ENCODE data around the gene HES7.

Gene HES7

DNA sequence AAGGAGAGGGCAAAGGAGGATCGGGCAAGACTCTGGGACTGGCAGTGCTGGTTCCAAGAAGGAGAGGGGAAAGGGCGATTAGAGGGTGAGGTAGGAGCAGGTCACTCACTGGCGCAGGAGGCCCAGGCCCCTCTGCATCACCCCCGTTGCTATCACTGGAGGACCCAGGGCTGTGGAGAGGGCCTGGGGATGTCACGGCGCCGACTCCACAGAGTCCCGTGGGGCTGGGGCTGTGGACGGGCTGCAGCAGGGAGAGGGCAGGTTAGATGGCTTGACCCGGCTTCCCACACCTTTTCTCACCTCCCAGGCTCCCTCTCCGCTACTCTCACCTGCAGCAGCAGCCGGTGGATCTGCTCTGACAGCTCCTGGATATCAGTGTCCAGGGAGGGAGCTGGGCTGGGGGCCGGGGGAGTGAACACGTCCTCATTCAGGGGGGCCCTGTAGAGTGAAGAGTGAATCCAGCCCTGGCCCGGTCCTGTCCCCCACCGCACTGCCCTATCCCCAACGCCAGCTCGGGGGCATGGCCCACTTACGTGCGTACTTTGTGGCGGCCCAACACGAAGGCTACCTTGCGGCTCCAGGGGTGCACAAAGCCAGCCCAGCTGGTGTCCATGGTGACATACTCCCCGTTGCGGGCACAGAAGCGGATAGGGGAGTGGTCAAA is 23.4 kb upstream of the HES7 start:
- H3K4me1 ChIP-seq (ENCODE audit: insufficient read depth, low read length) = peaks cover 18% of the 10 kb centered on the region
- no peak overlapping the region for H3K4me3 ChIP-seq (ENCODE audit: low read depth in 1 of 2, low read length in 2 of 2)
- H3K9ac ChIP-seq (ENCODE audit: low read length) = no peak overlapping the region
- H3K9me3 ChIP-seq (ENCODE audit: low read length) = no peaks in the 10 kb centered on the region
- H3K27ac ChIP-seq (ENCODE audit: low read depth, low read length) = no peak overlapping the region
- peaks cover 86% of the 10 kb centered on the region for H3K36me3 ChIP-seq (ENCODE audit: insufficient read depth, low read length)
- H3K27me3 ChIP-seq (ENCODE audit: control insufficient read depth in 1 of 2, insufficient read depth in 2 of 2, low read length in 2 of 2) = no peaks in the 10 kb centered on the region

GRCh38 chr17:8146381-8147140 is 22.7 kb upstream of the HES7 start:
- Histone ChIP-seq H3K9ac (ENCODE audit: low read length) (no peak overlapping the region), H3K4me1 (ENCODE audit: insufficient read depth, low read length) (peaks cover 18% of the 10 kb centered on the region), H3K36me3 (ENCODE audit: insufficient read depth, low read length) (peaks cover 93% of the 10 kb centered on the region)

DNA sequence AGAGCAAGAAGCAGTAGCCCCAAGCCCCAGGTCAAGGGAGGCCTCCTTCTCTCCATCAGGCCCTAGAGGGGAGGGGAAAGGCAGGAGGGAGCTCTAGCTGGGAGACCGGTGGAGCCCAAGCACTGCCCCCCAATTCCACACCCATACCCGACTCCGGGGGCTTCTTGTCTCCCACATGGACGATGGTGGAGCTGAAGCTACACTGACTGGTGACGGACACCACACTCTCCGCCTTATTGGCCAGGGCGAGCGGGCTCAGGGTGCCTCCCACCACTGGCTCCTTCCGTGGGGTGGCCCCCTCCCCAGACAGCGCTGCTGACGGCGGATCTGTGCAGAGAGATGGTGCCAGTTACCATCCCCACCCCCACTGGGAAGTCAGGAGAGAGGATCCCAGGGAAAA is 21.9 kb upstream of the HES7 start:
- Histone ChIP-seq H3K4me3 (ENCODE audit: low read depth in 1 of 2, low read length in 2 of 2) (no peak overlapping the region), H3K4me1 (ENCODE audit: insufficient read depth, low read length) (peaks cover 16% of the 10 kb centered on the region), H3K9ac (ENCODE audit: low read length) (no peak overlapping the region), H3K36me3 (ENCODE audit: insufficient read depth, low read length) (peaks cover 99% of the 10 kb centered on the region), H3K9me3 (ENCODE audit: low read length) (no peaks in the 10 kb centered on the region), H3K27ac (ENCODE audit: low read depth, low read length) (no peak overlapping the region), H3K27me3 (ENCODE audit: control insufficient read depth in 1 of 2, insufficient read depth in 2 of 2, low read length in 2 of 2) (no peaks in the 10 kb centered on the region)

More at GRCh38 chr17:8146381-8147140, 22.7 kb upstream of the HES7 start:
- no peak overlapping the region for H3K27ac ChIP-seq (ENCODE audit: low read depth, low read length)
- H3K4me3 ChIP-seq (ENCODE audit: low read depth in 1 of 2, low read length in 2 of 2) = no peak overlapping the region
- H3K27me3 ChIP-seq (ENCODE audit: control insufficient read depth in 1 of 2, insufficient read depth in 2 of 2, low read length in 2 of 2) = no peaks in the 10 kb centered on the region
- H3K9me3 ChIP-seq (ENCODE audit: low read length) = no peaks in the 10 kb centered on the region

GRCh38 chr17:8144401-8145231 is 20.7 kb upstream of the HES7 start:
- Histone ChIP-seq H3K4me1 (ENCODE audit: insufficient read depth, low read length) (peaks cover 4% of the 10 kb centered on the region), H3K9ac (ENCODE audit: low read length) (no peak overlapping the region), H3K27me3 (ENCODE audit: control insufficient read depth in 1 of 2, insufficient read depth in 2 of 2, low read length in 2 of 2) (no peaks in the 10 kb centered on the region), H3K4me3 (ENCODE audit: low read depth in 1 of 2, low read length in 2 of 2) (no peak overlapping the region), H3K9me3 (ENCODE audit: low read length) (no peaks in the 10 kb centered on the region), H3K36me3 (ENCODE audit: insufficient read depth, low read length) (peaks cover 99% of the 10 kb centered on the region), H3K27ac (ENCODE audit: low read depth, low read length) (no peak overlapping the region)

DNA sequence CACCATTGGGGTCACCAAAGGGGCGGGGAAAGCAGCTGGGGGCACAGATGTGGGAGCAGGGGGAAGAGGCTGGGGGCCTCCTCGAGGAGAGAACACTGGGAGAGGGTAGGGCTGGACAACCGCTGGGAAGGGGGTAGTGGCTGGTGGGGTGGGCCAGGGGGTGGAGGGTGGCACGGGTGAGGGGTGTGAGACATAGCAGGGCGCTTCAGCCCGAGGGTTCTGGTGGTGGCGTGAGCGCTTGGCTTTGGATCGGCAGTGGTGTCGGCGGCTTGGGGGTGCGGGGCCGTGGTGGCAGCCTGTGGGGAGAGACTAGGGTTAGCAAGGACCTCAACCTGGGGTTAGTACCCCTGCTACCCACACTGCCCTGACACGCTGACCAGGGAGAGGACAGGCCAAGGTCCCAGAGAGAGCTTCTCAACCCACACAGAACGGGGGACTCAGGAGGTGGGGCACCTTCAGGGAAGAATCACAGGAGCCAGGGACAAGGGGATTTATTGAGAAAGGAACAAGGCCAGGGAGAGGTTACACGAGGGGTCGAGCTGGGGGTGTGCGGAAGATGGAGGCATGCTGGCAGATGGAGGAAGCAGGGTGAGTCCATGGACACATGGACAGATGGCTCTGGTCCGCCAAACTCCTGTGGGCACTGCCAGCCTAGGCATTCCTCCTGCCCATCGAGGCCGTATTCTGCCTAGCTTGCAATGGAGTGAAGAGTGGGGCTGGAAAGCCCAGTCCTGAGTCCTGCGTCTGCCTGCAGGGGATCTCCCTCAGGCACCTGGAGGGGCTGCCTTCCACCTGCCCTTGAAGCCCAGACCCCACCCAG is 19.9 kb upstream of the HES7 start:
- H3K36me3 ChIP-seq (ENCODE audit: insufficient read depth, low read length) = peaks cover 95% of the 10 kb centered on the region
- no peak overlapping the region for H3K27ac ChIP-seq (ENCODE audit: low read depth, low read length)
- H3K4me1 ChIP-seq (ENCODE audit: insufficient read depth, low read length) = peaks cover 6% of the 10 kb centered on the region
- H3K27me3 ChIP-seq (ENCODE audit: control insufficient read depth in 1 of 2, insufficient read depth in 2 of 2, low read length in 2 of 2) = no peaks in the 10 kb centered on the region
- H3K4me3 ChIP-seq (ENCODE audit: low read depth in 1 of 2, low read length in 2 of 2) = no peak overlapping the region
- H3K9me3 ChIP-seq (ENCODE audit: low read length) = no peaks in the 10 kb centered on the region
- H3K9ac ChIP-seq (ENCODE audit: low read length) = no peak overlapping the region

- Histone ChIP-seq H3K4me3 (ENCODE audit: low read depth in 1 of 2, low read length in 2 of 2) (no peak overlapping the region), H3K4me1 (ENCODE audit: insufficient read depth, low read length) (peaks cover 12% of the 10 kb centered on the region), H3K9ac (ENCODE audit: low read length) (no peak overlapping the region), H3K27ac (ENCODE audit: low read depth, low read length) (no peak overlapping the region), H3K36me3 (ENCODE audit: insufficient read depth, low read length) (peaks cover 87% of the 10 kb centered on the region), H3K9me3 (ENCODE audit: low read length) (no peaks in the 10 kb centered on the region), H3K27me3 (ENCODE audit: control insufficient read depth in 1 of 2, insufficient read depth in 2 of 2, low read length in 2 of 2) (no peaks in the 10 kb centered on the region)
Observed at GRCh38 chr17:8142887-8143580, 19.1 kb upstream of the HES7 start.

DNA sequence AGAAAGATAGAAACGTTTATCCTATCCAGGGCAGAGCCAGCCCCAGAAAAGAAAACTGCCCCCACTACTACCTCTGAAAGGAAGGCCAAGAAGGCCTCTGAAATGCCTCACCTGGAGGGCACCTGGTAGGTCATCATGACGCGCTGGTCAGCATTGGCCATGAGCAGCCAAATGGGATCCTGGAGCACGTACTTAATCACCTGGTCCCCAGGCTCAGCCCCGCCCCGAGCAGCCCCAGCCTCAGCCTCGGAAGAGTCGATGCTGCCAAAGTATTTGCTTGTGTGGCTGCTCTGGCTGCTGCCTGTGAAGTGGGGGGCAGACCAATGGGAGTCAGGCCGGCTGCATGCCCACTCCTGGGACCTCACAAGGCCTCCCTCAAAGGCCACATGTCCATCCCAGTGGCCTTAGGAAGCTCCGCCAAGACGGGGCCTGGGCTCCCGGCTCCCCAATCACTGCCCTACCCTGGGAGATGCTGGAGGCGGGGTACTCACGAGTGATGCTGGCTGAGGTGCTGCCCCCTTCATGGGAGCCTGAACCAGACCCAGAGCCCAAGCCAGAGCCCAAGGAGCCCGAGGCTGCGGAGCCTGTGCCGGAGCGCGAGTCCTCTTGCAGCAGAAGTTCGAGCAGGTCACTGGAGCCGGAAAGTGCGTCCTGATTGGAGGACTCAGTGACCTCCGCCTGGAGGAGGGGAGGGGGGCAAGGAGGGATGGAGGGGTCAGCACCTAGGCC is 18.4 kb upstream of the HES7 start:
- Histone ChIP-seq H3K27me3 (ENCODE audit: control insufficient read depth in 1 of 2, insufficient read depth in 2 of 2, low read length in 2 of 2) (no peaks in the 10 kb centered on the region), H3K27ac (ENCODE audit: low read depth, low read length) (no peak overlapping the region), H3K9me3 (ENCODE audit: low read length) (no peaks in the 10 kb centered on the region)

DNA sequence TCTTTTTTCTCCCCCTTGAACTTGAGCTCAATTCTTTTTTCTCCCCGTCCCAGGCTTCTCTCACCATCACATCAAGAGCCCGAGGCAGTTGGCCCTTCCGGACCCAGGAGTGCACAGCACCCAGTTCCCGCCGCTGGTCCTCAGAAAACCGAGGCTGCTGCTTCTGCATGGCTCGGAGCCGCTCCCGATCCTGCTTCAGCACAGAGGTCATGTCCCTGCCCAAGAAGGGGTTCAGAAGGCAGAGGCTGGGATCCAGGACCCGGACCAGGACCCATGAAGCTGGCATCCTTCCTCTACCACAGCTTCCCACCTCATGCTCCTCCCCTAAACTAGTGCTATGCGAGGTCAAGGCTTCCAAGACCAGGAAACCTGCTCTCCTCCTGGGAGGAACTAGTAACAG is 17.8 kb upstream of the HES7 start:
- Histone ChIP-seq H3K27me3 (ENCODE audit: control insufficient read depth in 1 of 2, insufficient read depth in 2 of 2, low read length in 2 of 2) (no peaks in the 10 kb centered on the region), H3K4me3 (ENCODE audit: low read depth in 1 of 2, low read length in 2 of 2) (no peak overlapping the region), H3K9me3 (ENCODE audit: low read length) (no peaks in the 10 kb centered on the region), H3K9ac (ENCODE audit: low read length) (no peak overlapping the region), H3K4me1 (ENCODE audit: insufficient read depth, low read length) (peaks cover 16% of the 10 kb centered on the region), H3K36me3 (ENCODE audit: insufficient read depth, low read length) (peaks cover 74% of the 10 kb centered on the region), H3K27ac (ENCODE audit: low read depth, low read length) (no peak overlapping the region)

More for the DNA sequence above, 18.4 kb upstream of the HES7 start:
- Histone ChIP-seq H3K36me3 (ENCODE audit: insufficient read depth, low read length) (peaks cover 80% of the 10 kb centered on the region), H3K9ac (ENCODE audit: low read length) (no peak overlapping the region), H3K4me3 (ENCODE audit: low read depth in 1 of 2, low read length in 2 of 2) (no peak overlapping the region), H3K4me1 (ENCODE audit: insufficient read depth, low read length) (peaks cover 16% of the 10 kb centered on the region)

DNA sequence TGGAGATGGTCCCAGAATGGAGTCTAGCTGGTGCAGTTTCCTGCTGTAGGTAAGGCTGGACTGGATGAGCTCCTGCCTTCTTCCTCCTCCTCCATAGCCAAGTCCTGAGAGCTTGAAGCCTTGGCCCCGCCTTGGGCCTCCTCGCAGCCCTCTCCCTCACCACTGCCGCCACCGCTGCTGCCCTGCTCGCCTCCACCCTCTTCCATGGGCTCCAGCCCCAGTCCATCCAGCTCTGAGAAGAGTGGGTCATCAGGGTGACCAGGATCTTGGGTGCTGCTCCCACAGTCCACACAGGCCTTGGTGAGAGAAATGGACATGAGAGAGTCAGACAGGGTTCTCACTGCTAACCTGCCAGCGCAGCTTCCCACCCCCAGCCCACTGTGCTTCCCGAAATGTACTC is 17.1 kb upstream of the HES7 start:
- no peak overlapping the region for H3K9ac ChIP-seq (ENCODE audit: low read length)
- H3K9me3 ChIP-seq (ENCODE audit: low read length) = no peaks in the 10 kb centered on the region
- H3K4me3 ChIP-seq (ENCODE audit: low read depth in 1 of 2, low read length in 2 of 2) = no peak overlapping the region
- no peak overlapping the region for H3K27ac ChIP-seq (ENCODE audit: low read depth, low read length)
- H3K36me3 ChIP-seq (ENCODE audit: insufficient read depth, low read length) = peaks cover 67% of the 10 kb centered on the region
- peaks cover 16% of the 10 kb centered on the region for H3K4me1 ChIP-seq (ENCODE audit: insufficient read depth, low read length)
- no peaks in the 10 kb centered on the region for H3K27me3 ChIP-seq (ENCODE audit: control insufficient read depth in 1 of 2, insufficient read depth in 2 of 2, low read length in 2 of 2)
